Gastroesophageal sphincter (tissue), 3 donors: ENCODE data around the gene TNS1.

Experiments used
- CTCF ChIP-seq, 4 experiments: fragments of 200-600 bp in 2 of 4; fragments of 450-650 bp in 2 of 4; sonication (generic) in 1 of 4; IDR thresholded peaks; one replicate each; pipeline ENCODE4 v1.5.1; 2017 to 2019; ENCODE audit warnings: antibody characterized with exemption in 4 of 4, mild to moderate bottlenecking in 2 of 4, moderate library complexity in 2 of 4
- EP300 ChIP-seq: sonication (generic); formaldehyde crosslinking; IDR thresholded peaks from one replicate; pipeline ENCODE4 v1.6.1; 2017; ENCODE audit warnings: antibody characterized with exemption, mild to moderate bottlenecking

DNA sequence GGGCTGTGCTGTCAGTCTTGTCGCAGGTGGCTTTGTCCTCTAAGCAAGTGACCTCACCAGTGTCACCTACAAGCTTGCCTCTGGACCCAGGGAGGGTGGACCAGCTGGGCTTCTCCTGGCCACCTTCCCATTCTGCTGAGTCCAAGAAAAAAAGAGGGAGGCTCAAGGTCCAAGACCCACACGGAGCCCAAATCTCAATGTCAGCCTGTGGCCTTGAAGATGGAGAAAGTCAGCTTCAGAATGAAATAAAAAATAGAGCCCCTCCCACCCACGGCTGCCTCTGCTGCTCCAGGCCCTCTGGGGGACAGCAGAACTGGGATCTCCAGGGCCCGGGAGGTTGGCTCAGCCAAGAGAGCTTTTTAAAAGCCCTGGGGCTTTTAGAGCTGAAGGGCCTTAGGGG lies 145.9 kb downstream of the TNS1 start:
- TF ChIP-seq EP300 (no peak), CTCF (IDR thresholded peaks at IDR 0.05) (no peak)
